PC-9 (cell line): ENCODE results near the gene CDH12. TPM values are rescaled to one million over a fixed set of nuclear protein-coding genes. Genes with fewer than 3 reads are reported as not detected.
"Not testable (repeated sequence)": the region's sequence is repeated elsewhere in the genome, so short reads cannot be mapped to it uniquely, and the experiment has no call there.

Experiments used
- BruUV-seq: library from RNA; stranded (reverse); fragments of 400-500 nt; replicated peaks from 2 replicates; lab custom pipeline; 2021; lab: Mats Ljungman, UMichigan
- CTCF ChIA-PET: fragments of 300-600 bp; sonication (Branson Sonifier 250); formaldehyde crosslinking; loops from one replicate; lab custom pipeline; 2022; ENCODE audit warnings: antibody characterized with exemption; lab: Charles Lee
- POLR2A ChIA-PET: fragments of 300-600 bp; sonication (Branson Sonifier 250); formaldehyde crosslinking; loops from one replicate; lab custom pipeline; 2022; ENCODE audit warnings: antibody characterized with exemption; ENCODE audit not compliant: unreplicated experiment; lab: Charles Lee
- DNase-seq, 2 experiments: peaks; one replicate each; pipeline versions ENCODE4 v3.0.0 to v3.0.0-alpha.2; 2015 to 2022; ENCODE audit warnings: mixed read lengths in 1 of 2
- H2AFZ ChIP-seq: fragments of 200-600 bp; sonication (generic); 2 replicates; pipeline ENCODE4 v1.8.1; 2017; ENCODE audit warnings: antibody characterized with exemption
- H3F3A ChIP-seq: fragments of 200-600 bp; sonication (generic); 2 replicates; pipeline ENCODE4 v1.8.1; 2017; ENCODE audit warnings: antibody characterized with exemption, mild to moderate bottlenecking, low read depth; ENCODE audit not compliant: insufficient read depth
- H3K27ac ChIP-seq: fragments of 200-600 bp; sonication (generic); 2 replicates; pipeline ENCODE4 v1.6.1; 2016; ENCODE audit warnings: mixed run types
- H3K27me3 ChIP-seq: fragments of 200-600 bp; sonication (generic); 2 replicates; pipeline ENCODE4 v1.6.1; 2016; ENCODE audit warnings: low read depth, mixed run types; ENCODE audit not compliant: insufficient read depth
- H3K36me3 ChIP-seq: fragments of 200-600 bp; sonication (generic); 2 replicates; pipeline ENCODE4 v1.6.1; 2016; ENCODE audit warnings: low read depth, mixed run types
- H3K4me1 ChIP-seq: fragments of 200-600 bp; sonication (generic); replicated peaks from 2 replicates; pipeline ENCODE4 v1.6.1; 2016; ENCODE audit warnings: mixed run types; ENCODE audit not compliant: insufficient read depth
- H3K4me2 ChIP-seq: fragments of 200-600 bp; sonication (generic); 2 replicates; pipeline ENCODE4 v1.6.1; 2017; ENCODE audit warnings: mixed run types
- H3K4me3 ChIP-seq: fragments of 200-600 bp; sonication (generic); 2 replicates; pipeline ENCODE4 v1.6.1; 2016; ENCODE audit warnings: mixed run types
- H3K79me2 ChIP-seq: fragments of 200-600 bp; sonication (generic); 2 replicates; pipeline ENCODE4 v1.6.1; 2017; ENCODE audit warnings: low read depth, mixed run types
- H3K9me2 ChIP-seq: fragments of 200-600 bp; sonication (generic); 2 replicates; pipeline ENCODE4 v1.8.1; 2017; ENCODE audit warnings: mild to moderate bottlenecking; ENCODE audit not compliant: insufficient read depth
- H3K9me3 ChIP-seq: fragments of 200-600 bp; sonication (generic); 2 replicates; pipeline ENCODE4 v1.8.1; 2016; ENCODE audit warnings: low read depth; ENCODE audit not compliant: insufficient read depth
- H4K20me1 ChIP-seq: fragments of 200-600 bp; sonication (generic); 2 replicates; pipeline ENCODE4 v1.8.1; 2017; ENCODE audit not compliant: insufficient read depth
- intact Hi-C: fragments of 100-400 bp; cut with micrococcal nuclease; formaldehyde crosslinking; loops from one replicate; pipeline ENCODE4 v1.10.0; 2022; ENCODE audit not compliant: unreplicated experiment
- total RNA-seq: library from RNA; stranded (reverse); gene quantifications from 2 replicates; pipeline ENCODE4 v1.2.3, GENCODE V29; 2021

CDH12 gene
- total RNA-seq, 1 experiment from 2014 or later, result not detected

- POLR2A ChIA-PET, H3K27ac ChIP-seq, H3K36me3 ChIP-seq, CTCF ChIA-PET, H3K79me2 ChIP-seq, intact Hi-C loops, H4K20me1 ChIP-seq, H2AFZ ChIP-seq, H3F3A ChIP-seq, H3K4me3 ChIP-seq, H3K9me3 ChIP-seq, H3K9me2 ChIP-seq, DNase-seq, H3K4me1 ChIP-seq, H3K27me3 ChIP-seq, H3K4me2 ChIP-seq, BruUV-seq: not testable (repeated sequence)
Measured at GRCh38 chr5:22188651-22189050, 664.5 kb downstream of the CDH12 start.

- H3K9me3 ChIP-seq, H3K79me2 ChIP-seq, H3K27ac ChIP-seq, H3K4me3 ChIP-seq, DNase-seq, H2AFZ ChIP-seq, H4K20me1 ChIP-seq, H3K4me1 ChIP-seq, H3K36me3 ChIP-seq, H3K27me3 ChIP-seq, H3K9me2 ChIP-seq, H3F3A ChIP-seq, intact Hi-C loops, H3K4me2 ChIP-seq, BruUV-seq, CTCF ChIA-PET, POLR2A ChIA-PET: not testable (repeated sequence)
Measured at GRCh38 chr5:22187632-22188228, 665.4 kb downstream of the CDH12 start.

- H3K79me2 ChIP-seq, DNase-seq, H3K9me3 ChIP-seq, POLR2A ChIA-PET, BruUV-seq, H3F3A ChIP-seq, H3K9me2 ChIP-seq, H3K4me2 ChIP-seq, H4K20me1 ChIP-seq, H3K36me3 ChIP-seq, intact Hi-C loops, H3K27ac ChIP-seq, CTCF ChIA-PET, H3K27me3 ChIP-seq, H2AFZ ChIP-seq, H3K4me3 ChIP-seq, H3K4me1 ChIP-seq: not testable (repeated sequence)
Measured at GRCh38 chr5:22169226-22169625, 683.9 kb downstream of the CDH12 start.

- H3K4me3 ChIP-seq, H3K36me3 ChIP-seq, DNase-seq, H3K4me2 ChIP-seq, H3K27me3 ChIP-seq, H3F3A ChIP-seq, H3K9me2 ChIP-seq, POLR2A ChIA-PET, BruUV-seq, H3K9me3 ChIP-seq, CTCF ChIA-PET, H3K27ac ChIP-seq, H3K79me2 ChIP-seq, intact Hi-C loops, H3K4me1 ChIP-seq, H2AFZ ChIP-seq, H4K20me1 ChIP-seq: not testable (repeated sequence)
Measured at GRCh38 chr5:22168704-22169103, 684.4 kb downstream of the CDH12 start.

- H3K79me2 ChIP-seq, H3K9me3 ChIP-seq, H3K9me2 ChIP-seq, BruUV-seq, CTCF ChIA-PET, H3K27ac ChIP-seq, H2AFZ ChIP-seq, H3K4me1 ChIP-seq, DNase-seq, H3K27me3 ChIP-seq, H3K4me3 ChIP-seq, intact Hi-C loops, POLR2A ChIA-PET, H4K20me1 ChIP-seq, H3F3A ChIP-seq, H3K36me3 ChIP-seq, H3K4me2 ChIP-seq: not testable (repeated sequence)
Measured at GRCh38 chr5:22165931-22166330, 687.2 kb downstream of the CDH12 start.

- BruUV-seq, H3K4me2 ChIP-seq, H4K20me1 ChIP-seq, H3K27me3 ChIP-seq, H3K27ac ChIP-seq, H3K9me2 ChIP-seq, POLR2A ChIA-PET, H2AFZ ChIP-seq, intact Hi-C loops, CTCF ChIA-PET, DNase-seq, H3K36me3 ChIP-seq, H3K4me1 ChIP-seq, H3K79me2 ChIP-seq, H3F3A ChIP-seq, H3K4me3 ChIP-seq, H3K9me3 ChIP-seq: not testable (repeated sequence)
Measured at GRCh38 chr5:22164910-22165748, 688.0 kb downstream of the CDH12 start.

- H3F3A ChIP-seq, H3K9me2 ChIP-seq, H3K27me3 ChIP-seq, H3K4me1 ChIP-seq, H3K4me2 ChIP-seq, H2AFZ ChIP-seq, H3K9me3 ChIP-seq, CTCF ChIA-PET, H3K79me2 ChIP-seq, DNase-seq, H3K27ac ChIP-seq, H3K4me3 ChIP-seq, H4K20me1 ChIP-seq, H3K36me3 ChIP-seq, intact Hi-C loops, BruUV-seq, POLR2A ChIA-PET: not testable (repeated sequence)
Measured at GRCh38 chr5:22156953-22157352, 696.2 kb downstream of the CDH12 start.
